DMS79 (cell line): Measurements from ENCODE around the gene CFAP206.
"Not testable (repeated sequence)": the region's sequence is repeated elsewhere in the genome, so short reads cannot be mapped to it uniquely, and the experiment has no call there.

ENCODE experiments used
- DNase-seq: peaks from one replicate; lab custom pipeline; 2025; lab: John Stamatoyannopoulos, UW

Gene CFAP206

DNA sequence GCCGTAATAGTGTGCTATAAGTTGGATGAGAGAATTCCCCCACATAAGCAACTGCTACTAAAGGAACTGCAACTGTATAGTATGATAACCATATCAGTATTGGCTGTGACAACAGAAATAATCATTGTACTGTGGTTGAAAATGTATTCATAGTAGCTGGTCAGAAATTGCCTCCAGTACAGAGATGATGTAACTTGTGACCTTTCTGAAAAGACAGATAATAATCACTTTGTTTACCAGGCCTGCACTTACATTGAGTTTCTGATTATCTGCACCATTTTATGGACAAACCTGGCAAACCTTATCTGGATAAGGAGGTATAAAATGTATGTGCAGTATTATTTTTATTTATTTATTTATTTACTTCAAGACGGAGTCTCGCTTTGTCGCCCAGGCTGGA, 19.0 kb downstream of the CFAP206 start:
- no peak for DNase-seq

DNA sequence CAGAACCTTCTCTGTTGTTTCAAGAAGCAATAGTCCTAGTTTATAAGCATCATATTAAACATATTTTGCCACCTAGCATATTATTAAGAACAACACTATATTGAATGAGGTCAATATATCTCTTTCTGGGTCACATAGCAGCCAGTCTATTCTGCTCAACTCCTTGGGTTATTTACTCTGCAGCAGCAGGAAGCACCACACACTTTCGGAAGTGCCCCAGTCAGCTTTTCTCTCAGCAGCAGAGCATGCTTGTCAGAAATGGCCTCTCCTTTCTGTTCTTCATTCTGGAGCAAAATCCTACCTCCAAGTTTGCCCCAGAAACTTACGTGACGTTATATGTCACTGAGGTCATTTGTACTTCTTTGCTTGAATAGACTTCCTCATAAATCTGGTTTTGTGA, 22.7 kb downstream of the CFAP206 start:
- DNase-seq, result no peak

DNA sequence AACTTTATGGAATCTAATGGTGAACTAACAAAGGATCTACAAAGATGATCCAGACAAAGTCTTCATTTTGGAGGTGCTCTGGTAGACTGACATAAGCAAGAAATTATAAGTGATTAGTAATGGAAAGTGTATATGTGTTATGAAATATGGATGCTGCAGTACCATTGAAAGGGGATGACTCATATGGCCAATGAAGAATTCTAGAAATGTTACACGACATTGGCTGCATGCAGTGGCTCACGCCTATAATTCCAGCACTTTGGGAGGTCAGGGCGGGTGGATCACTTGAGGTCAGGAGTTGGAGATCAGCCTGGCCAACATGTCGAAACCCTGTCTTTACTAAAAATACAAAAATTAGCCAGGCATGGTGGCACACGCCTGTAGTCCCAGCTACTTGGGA, 23.5 kb downstream of the CFAP206 start:
- DNase-seq, result no peak

DNA sequence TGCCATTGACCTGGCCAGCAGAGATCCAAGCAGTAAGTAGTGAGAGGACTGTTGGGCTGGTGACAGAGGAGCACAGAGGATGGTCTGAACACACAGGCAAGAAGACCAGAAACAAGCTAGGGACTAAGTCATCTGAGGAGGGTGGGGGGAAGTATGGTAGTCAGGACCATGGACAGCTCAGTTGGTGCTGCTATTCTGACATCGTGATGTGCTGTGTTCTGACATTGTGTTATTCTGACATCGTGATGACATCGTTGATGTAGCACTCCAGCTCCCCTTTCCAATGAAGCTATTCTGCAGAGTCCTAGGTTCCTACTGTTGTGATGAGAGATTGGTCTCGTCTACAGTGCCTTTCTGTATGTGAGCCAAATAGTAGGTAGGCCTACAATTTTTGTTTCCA, 28.7 kb downstream of the CFAP206 start:
- DNase-seq, result no peak

DNA sequence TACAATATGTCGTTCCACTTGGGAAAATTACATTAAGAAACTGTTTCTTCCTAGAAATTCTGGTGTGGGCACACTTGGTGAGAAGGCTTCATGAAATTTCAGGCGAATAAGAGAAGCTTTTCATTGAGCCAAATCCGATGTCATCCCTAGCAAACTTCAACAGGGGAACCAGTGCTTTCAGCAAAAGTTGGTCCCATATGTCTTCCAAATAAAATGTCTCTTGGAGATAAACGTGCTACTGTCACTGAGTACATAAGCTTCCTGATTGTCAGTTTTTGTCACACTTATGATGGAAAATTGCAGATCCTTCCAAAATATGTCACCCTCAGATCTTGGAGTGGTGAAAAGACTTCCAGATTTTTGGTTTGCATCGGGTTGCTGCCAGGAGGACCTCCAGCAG, 33.9 kb downstream of the CFAP206 start:
- DNase-seq, result no peak

DNA sequence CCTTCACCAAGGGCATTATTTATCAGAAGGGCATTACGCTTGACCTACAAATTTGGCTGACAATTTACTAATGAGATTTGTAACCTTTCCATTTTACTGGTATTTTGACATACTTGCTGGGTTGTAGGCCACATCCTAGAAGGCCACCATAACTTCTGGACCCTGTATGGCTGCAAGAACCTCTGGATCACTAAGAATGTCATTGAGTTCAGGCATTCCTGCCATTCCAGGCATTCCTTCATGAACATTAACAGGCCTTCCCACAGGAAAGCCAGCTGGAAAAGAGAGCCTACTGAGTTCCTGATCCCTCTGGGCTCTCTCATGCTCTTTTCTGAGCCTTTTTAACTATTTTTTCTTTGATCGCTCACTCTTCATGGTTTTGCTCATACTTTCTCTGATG, 36.6 kb downstream of the CFAP206 start:
- no peak for DNase-seq

DNA sequence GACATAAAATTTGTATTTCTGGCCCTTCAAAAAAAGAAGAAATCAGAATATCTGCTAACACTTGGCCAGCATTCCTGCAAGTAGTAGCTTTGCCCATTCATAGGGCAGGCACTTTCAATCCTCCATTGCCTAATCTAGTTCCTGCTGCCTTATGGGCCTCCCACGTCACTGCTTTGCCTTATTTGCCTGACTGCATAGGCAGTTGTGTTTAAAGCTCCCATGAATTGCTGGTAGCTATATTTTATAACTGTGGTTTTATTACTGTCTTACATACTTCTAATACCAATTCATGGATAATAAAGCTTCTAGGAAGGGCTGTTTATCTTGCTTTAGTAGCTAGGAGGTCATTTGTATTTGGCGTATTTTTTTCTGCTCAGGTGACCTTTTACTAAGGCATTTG, 57.3 kb downstream of the CFAP206 start:
- DNase-seq, result no peak

DNA sequence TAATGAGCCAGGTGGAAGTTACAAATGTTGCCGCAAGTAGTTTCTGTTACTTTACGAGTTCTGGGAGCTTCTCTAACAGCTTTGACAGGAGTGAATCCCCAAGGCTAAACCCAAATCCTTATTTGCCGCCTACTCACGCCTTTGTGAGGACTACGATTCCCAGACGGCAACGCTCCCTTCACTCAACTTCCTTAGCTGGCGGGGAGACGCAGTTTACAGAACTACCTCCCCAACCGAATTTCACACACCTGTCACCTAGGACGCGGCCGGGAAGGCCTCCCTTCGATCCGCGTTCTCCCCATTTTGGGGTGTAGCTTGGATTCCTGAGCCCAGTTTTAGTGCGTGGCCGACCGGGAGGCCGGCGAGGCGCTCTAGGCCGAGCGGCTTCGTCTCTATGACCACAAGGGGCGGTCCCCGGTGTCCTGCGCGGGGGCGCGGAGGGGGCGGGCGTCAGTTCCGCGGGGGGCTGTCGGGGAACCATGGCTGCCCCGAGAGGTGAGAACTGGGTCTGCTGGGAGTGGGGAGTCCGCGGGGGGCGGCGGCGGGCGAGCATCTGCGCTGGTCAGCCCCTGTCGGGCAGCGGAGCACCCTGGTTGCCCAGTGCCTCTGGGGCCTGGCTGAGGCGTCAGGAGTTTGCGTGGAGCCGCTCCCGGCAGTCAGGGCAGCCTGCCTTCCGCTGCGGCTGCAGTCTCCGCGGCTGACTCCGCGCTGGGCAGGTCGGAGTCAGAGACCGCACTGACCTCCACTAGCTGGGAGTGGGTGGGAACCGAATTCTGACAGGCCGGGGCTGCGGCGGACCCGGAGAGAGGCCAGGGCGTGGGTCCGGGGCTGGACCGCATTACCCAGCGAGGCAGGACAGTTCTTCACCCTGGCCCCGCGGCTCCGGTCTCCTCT, 65.0 kb downstream of the CFAP206 start, which contains the start of gene SLC35A1:
Gene SLC35A1 (plus strand): TSS at position 450 of the 894 bp plus-strand sequence. CDS start 30 bp downstream, at position 480.
- peak; percentile 59 for DNase-seq

DNA sequence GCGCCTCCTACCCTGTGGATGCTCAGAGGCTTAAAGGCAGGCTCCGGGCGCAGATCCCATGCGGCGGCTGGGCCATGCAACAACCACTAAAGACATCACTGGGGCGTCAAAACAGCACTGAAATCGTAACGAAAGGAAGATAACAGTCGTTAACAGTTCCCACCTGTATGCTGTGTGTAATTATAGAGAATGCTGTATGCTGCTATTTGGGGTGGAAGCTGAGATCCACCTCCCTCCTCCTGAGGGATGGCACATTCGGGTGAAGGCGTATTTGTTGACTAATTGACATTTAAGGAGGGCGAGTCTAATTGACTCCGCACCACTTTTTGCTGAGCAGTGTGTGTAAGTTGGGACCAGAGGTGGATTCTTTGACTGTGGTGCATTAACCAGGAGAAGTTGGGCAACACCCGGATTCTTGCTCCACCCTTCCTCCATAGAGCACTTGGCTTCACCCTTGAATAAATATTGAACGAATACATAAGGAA, 65.7 kb downstream of the CFAP206 start:
- DNase-seq, result no peak

DNA sequence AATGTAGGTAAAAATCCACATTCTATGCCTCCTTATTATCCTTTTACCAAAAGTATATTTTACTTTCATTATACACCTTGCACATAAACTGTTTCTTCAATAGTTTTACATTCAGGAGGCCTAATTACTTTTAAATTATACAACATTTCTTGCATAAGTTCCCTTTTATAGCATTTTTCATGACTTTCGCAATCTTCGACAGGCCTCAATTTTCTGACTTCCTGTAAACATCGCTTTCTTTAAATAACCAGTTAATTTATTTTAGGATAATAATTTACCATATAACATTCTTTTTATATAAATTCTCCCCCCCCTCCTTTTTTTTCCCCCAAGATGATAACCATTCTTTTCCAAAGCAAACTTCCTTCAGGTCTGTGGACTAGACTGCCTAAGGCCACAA, 74.2 kb downstream of the CFAP206 start:
- DNase-seq, result no peak

DNA sequence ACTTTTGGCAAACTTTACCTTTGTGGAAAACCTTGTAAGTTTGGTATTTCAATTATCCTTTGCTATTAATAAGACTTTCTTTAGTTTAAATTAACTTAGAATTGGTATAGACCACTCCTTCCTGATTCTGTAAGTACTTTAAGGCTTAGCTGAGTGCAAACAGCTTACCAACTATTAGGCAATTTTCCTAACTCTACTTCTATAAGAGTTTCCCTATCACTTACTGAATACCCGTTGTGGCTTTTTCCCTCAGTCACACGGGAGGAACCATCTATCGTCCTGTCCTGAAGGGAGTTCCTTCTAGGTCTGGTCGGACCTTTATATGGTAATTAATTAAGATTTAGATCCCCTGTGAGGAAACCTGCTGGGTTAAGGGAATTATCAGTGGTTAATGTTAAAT, 74.6 kb downstream of the CFAP206 start:
- DNase-seq, result no peak

DNA sequence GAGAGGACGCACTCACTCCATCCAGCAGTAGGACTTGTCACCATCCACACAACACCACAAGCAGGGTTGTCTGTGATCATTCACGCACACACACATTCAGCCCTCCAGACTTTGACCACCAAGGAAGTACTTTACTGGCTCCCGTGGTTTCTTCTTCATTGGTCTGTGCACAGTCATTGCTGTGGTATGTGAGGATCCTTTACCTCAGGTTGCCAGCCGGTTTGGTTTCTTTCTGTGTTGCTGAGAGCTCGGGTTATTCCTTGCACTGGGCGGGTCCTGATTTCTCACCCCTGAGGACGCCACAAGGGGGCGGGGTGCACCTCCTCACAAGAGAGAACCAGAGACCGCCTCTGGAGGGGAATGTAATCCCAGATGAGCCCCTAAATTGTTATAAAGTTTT, 76.2 kb downstream of the CFAP206 start:
- no peak for DNase-seq

DNA sequence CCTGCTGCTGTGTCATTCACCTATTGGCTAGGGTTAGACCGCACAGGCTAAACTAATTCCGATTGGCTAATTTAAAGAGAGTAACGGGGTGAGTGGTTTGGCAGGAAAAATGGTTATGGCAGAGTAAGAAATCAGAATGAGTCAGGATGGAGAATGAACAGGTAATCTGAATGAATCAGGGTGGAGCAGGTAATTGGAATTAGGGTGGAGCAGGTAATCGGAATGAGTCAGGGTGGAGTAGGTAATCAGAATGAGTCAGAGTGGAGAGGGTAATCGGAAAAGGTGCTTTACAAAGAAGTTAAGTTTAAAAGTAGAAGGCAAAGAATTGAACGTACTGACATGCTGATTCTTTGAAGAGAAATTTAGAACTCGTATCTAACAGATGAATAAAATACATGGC, 76.7 kb downstream of the CFAP206 start:
- DNase-seq, result no peak

DNA sequence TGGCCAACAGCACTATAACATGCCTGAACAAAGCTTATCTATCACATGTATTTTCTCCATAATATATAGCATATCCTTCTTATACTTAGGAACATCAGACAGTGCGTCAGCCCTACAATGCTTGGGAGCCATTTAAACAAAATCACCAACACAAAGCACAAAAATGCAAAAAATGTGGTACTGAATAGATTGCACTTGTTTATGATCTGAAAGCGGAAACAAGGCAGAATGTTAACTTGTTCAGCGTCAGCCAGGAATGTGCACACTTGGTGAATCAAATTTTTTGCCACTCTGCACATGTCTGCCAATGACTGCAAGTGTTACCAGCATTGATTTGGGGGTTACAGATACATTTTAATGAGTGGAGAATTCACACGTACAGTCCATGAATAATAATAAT, 79.8 kb downstream of the CFAP206 start:
- no peak for DNase-seq

DNA sequence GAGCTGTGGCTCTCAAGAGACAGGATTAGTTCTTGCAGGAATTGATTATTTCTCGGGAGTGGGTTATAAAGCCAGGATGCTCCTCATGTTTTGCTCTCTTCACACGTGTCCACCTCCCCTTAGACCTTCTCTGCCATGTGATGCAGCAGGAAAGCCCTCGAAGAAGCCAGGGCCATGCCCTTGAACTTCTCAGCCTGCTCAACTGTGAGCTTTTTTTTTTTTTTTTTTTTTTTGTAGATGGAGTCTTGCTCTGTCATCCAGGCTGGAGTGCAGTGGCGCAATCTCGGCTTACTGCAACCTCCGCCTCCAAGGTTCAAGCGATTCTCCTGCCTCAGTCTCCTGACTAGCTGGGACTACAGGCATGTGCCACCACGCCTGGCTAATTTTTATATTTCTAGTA, 81.6 kb downstream of the CFAP206 start:
- DNase-seq, result not testable (repeated sequence)

DNA sequence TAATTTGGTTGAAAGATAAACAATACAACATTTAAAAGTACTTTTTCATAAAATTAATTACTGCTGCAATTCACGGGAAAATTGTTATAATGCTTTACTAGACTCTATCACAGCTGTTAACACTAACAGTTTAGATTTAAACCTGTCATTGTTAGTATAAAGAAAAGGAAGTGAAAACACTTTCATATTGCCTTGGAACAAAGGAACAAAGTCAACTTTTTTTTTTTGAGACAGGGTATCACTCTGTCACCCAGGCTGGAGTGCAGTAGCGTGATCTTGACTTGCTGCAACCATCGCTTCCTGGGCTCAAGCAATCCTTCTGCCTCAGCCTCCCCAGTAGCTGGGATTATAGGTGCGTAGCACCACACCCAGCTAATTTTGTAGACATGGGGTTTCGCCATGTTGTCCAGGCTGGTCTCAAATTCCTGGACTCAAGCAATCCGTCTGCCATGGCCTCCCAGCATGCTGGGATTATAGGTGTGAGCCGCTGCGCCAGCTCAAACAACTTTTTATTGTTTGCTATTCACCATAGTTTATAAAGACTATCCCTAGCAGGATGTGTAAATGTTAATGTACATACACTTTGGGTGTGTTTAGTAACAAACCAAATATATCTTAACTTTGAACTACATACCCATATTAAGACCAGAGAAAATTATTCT, 87.1 kb downstream of the CFAP206 start:
- DNase-seq, result no peak

DNA sequence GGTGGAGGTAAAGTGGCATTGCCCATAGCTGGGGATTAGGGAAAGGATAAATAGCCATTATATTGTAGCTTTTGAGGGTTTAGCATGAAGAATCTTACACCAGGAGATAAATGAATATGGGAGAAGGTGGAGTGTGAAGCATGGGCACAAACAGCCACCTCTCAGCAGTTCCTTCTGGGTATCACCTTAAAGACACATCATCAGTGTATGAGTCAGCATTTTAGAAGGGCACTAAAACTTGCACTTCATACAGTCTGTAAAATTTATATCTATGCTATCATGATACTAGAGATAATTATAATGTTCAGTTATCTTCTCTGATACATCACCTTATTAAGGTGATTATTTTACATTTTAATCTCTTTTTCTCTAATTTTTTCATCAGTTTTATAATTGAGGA, 90.3 kb downstream of the CFAP206 start:
- no peak for DNase-seq

DNA sequence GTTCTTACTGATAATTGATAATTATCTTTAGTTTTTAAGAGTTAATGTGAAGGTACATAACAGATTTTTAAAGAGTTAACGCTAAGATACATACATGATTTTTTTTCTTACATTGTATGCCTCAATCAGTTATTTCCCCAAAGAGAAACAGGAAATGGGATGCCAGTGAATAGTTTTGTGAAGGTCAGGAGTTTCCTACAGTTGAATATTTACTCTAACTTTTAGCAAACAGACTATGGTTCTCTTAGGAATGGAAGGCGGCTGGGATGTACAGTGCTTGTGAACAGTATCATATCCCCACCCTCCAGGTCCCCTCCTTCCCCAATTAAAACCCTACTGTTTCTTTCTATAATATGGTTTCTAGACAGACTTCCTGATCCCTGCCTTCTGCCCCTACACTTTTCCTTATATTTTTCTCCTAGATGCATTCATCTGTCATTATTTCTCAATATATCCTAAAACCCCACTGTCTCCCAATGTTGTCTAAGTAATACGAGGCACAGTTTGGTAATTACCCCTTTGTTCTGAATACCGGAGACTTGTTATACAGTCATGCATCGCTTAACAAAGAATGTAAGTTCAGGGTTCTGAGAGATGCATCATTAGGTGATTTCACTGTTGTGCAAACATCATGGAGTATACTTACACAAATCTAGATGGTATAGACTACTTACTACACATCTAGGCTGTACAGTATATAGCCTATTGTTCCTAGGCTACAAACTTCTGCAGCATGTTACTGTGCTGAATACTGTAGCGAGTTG, 94.2 kb downstream of the CFAP206 start:
- DNase-seq, result no peak

DNA sequence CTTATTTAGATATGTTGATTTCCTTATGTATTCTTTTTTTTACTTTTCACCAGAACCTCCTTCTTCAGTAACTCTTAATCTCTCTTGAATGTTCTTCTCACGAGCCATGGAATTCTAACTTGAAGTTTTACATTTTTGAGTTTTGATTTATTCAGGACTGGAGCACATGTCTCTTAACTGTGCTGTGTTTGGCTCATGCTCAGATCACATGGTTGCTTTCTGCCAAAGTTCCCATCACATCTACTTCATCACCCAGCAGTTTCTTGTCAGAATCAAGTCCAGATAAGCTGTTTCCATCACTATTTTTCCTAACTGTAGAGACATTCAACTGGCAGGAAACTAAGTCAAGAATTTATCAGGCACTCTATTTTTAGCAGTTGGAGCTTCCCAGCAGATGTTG, 96.7 kb downstream of the CFAP206 start:
- no peak for DNase-seq
